Hepatocyte (in vitro differentiated cells): ENCODE results near the gene PTH2R.

ENCODE experiments used
- CTCF ChIP-seq: fragments of 200-600 bp; sonication (generic); IDR thresholded peaks from 2 replicates; pipeline ENCODE4 v1.5.1; 2016; ENCODE audit warnings: antibody characterized with exemption, mild to moderate bottlenecking; ENCODE audit not compliant: poor library complexity
- EZH2 ChIP-seq: fragments of 200-600 bp; sonication (generic); IDR thresholded peaks from 2 replicates; pipeline ENCODE4 v1.6.1; 2016; ENCODE audit warnings: antibody characterized with exemption, mild to moderate bottlenecking, borderline replicate concordance
- EZH2phosphoT487 ChIP-seq: fragments of 200-600 bp; sonication (generic); IDR thresholded peaks from one replicate; pipeline ENCODE4 v1.6.1; 2018; ENCODE audit warnings: antibody characterized with exemption, mild to moderate bottlenecking, low read depth, moderate library complexity; ENCODE audit not compliant: unreplicated experiment, severe bottlenecking

- no peak for TF ChIP-seq CTCF
- TF ChIP-seq EZH2: no peak
- TF ChIP-seq EZH2phosphoT487: no peak
These were observed 27.4 kb upstream of the PTH2R start for GRCh38 chr2:208379192-208379591.
